ENCODE results near the gene CEP41. TPM values are rescaled to one million over a fixed set of nuclear protein-coding genes. Genes with fewer than 3 reads are reported as not detected.
A peak's percentile ranks its signal among the peaks of the same experiment; 100 is the strongest.

The CEP41 gene
- total RNA-seq, 2 donors from 2014 or later, result 11.4 to 13.0 TPM

GRCh38 chr7:130486114-130486953, 45.5 kb upstream of the CEP41 start:
- H3K4me3 Mint-ChIP-seq, result peak overlapping the region; percentile 78
- peak overlapping the region; percentile 84 for H3K4me3 ChIP-seq (ENCODE audit: low read length)
- H3K9me3 Mint-ChIP-seq, result peaks cover 3% of the 10 kb centered on the region
- peak; percentile 90 for TF ChIP-seq CTCF (conservative IDR thresholded peaks at IDR 0.05)
- no peaks in the 10 kb centered on the region for H3K9me3 ChIP-seq (ENCODE audit: control insufficient read depth, low read length)
- H3K27ac ChIP-seq (ENCODE audit: low read depth, low read length), result no peak overlapping the region
- no peaks in the 10 kb centered on the region for H3K27me3 ChIP-seq (ENCODE audit: control insufficient read depth, insufficient read depth, low read length, poor library complexity, severe bottlenecking)
- H3K27me3 Mint-ChIP-seq (ENCODE audit: insufficient read depth), result peaks cover 17% of the 10 kb centered on the region
- H3K36me3 ChIP-seq (ENCODE audit: control insufficient read depth, insufficient read depth, low read length), result no peaks in the 10 kb centered on the region
- peaks cover 3% of the 10 kb centered on the region for H3K4me1 ChIP-seq (ENCODE audit: control insufficient read depth, insufficient read depth, low read length)
- DNase-seq, result peak; percentile 96
- peak overlapping the region; percentile 74 for H3K27ac Mint-ChIP-seq
- peaks cover 25% of the 10 kb centered on the region for H3K4me1 Mint-ChIP-seq
- WGBS, 2 experiments (ENCODE audit: insufficient coverage in 1 of 2, insufficient read length in 1 of 2), result 11 to 16% methylated on average over 8 to 67 of the region's 67 CpGs
- peaks cover 16% of the 10 kb centered on the region for H3K36me3 Mint-ChIP-seq (ENCODE audit: low read depth)
- peak overlapping the region; percentile 36 for H3K9ac ChIP-seq (ENCODE audit: extremely low read depth, low read length, poor library complexity, severe bottlenecking)

GRCh38 chr7:130485734-130486113, 44.9 kb upstream of the CEP41 start:
- 84 to 87% methylated on average over 10 to 11 of the region's 11 CpGs for WGBS, 2 experiments (ENCODE audit: insufficient coverage in 1 of 2, insufficient read length in 1 of 2)
- H3K27ac ChIP-seq (ENCODE audit: low read depth, low read length), result no peak overlapping the region
- no peak for DNase-seq
- Mint-ChIP-seq H3K9me3 (no peaks in the 10 kb centered on the region), H3K27ac (no peak overlapping the region), H3K4me3 (peak overlapping the region; percentile 78), H3K4me1 (peaks cover 25% of the 10 kb centered on the region), H3K36me3 (ENCODE audit: low read depth) (peaks cover 13% of the 10 kb centered on the region), H3K27me3 (ENCODE audit: insufficient read depth) (peaks cover 11% of the 10 kb centered on the region)
- H3K4me3 ChIP-seq (ENCODE audit: low read length), result no peak overlapping the region
- no peaks in the 10 kb centered on the region for H3K36me3 ChIP-seq (ENCODE audit: control insufficient read depth, insufficient read depth, low read length)
- H3K4me1 ChIP-seq (ENCODE audit: control insufficient read depth, insufficient read depth, low read length), result peaks cover 3% of the 10 kb centered on the region
- no peaks in the 10 kb centered on the region for H3K27me3 ChIP-seq (ENCODE audit: control insufficient read depth, insufficient read depth, low read length, poor library complexity, severe bottlenecking)
- no peak overlapping the region for H3K9ac ChIP-seq (ENCODE audit: extremely low read depth, low read length, poor library complexity, severe bottlenecking)
- H3K9me3 ChIP-seq (ENCODE audit: control insufficient read depth, low read length), result no peaks in the 10 kb centered on the region
- TF ChIP-seq CTCF (conservative IDR thresholded peaks at IDR 0.05), result no peak

- peaks cover 9% of the 10 kb centered on the region for H3K4me1 Mint-ChIP-seq
- H3K4me1 ChIP-seq (ENCODE audit: control insufficient read depth, insufficient read depth, low read length), result no peaks in the 10 kb centered on the region
- TF ChIP-seq CTCF (conservative IDR thresholded peaks at IDR 0.05), result no peak
- peaks cover 9% of the 10 kb centered on the region for H3K27me3 Mint-ChIP-seq (ENCODE audit: insufficient read depth)
- 84% methylated on average over 3 of the region's 3 CpGs; no CpG with 5 or more reads in 1 of the 2 experiments for WGBS, 2 experiments (ENCODE audit: insufficient coverage in 1 of 2, insufficient read length in 1 of 2)
- H3K9ac ChIP-seq (ENCODE audit: extremely low read depth, low read length, poor library complexity, severe bottlenecking), result no peak overlapping the region
- no peaks in the 10 kb centered on the region for H3K27me3 ChIP-seq (ENCODE audit: control insufficient read depth, insufficient read depth, low read length, poor library complexity, severe bottlenecking)
- H3K4me3 Mint-ChIP-seq, result no peak overlapping the region
- no peak overlapping the region for H3K27ac ChIP-seq (ENCODE audit: low read depth, low read length)
- H3K4me3 ChIP-seq (ENCODE audit: low read length), result no peak overlapping the region
- peaks cover 1% of the 10 kb centered on the region for H3K36me3 Mint-ChIP-seq (ENCODE audit: low read depth)
- peaks cover under 1% of the 10 kb centered on the region for H3K9me3 ChIP-seq (ENCODE audit: control insufficient read depth, low read length)
- H3K27ac Mint-ChIP-seq, result no peak overlapping the region
- no peaks in the 10 kb centered on the region for H3K9me3 Mint-ChIP-seq
- no peak for DNase-seq
- H3K36me3 ChIP-seq (ENCODE audit: control insufficient read depth, insufficient read depth, low read length), result no peaks in the 10 kb centered on the region
Observed at GRCh38 chr7:130483031-130483430, 42.2 kb upstream of the CEP41 start.

Measured in endodermal cell (in vitro differentiated cells).